ENCODE data around the gene TOX2.

The TOX2 gene

GRCh38 chr20:43915211-43916072 lies 790 bp downstream of the TOX2 start:
- peak; percentile 20 for DNase-seq (ENCODE audit: low read depth, low spot score)

- no peak for DNase-seq (ENCODE audit: low read depth, low spot score)
Observed at GRCh38 chr20:43916073-43916880, 1.6 kb downstream of the TOX2 start.

GRCh38 chr20:43916881-43917371 lies 2.3 kb downstream of the TOX2 start:
- no peak for DNase-seq (ENCODE audit: low read depth, low spot score)

- no peak for DNase-seq (ENCODE audit: low read depth, low spot score)
Observed at GRCh38 chr20:43917380-43917779, 2.7 kb downstream of the TOX2 start.

- no peak for DNase-seq (ENCODE audit: low read depth, low spot score)
Observed at GRCh38 chr20:43919686-43920403, 5.2 kb downstream of the TOX2 start.

DNA sequence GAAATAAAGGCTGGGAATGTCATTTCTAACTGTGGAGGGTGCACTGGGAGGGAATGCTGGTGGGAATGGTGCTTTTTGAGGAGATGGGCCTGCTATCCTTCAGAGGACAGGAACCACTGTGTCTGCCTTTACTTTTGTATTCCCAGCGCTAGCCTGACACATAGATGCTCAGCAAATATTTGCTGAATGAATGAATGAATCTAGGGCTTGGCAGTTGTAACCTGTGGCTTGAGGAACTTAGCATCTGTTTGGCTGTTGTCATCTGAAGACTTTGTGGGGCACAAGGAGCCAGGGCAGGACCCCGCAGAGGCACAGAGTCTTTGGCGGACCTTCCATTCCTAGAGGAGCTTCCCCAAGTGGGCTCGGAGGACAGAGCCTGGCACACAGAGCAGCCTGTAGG lies 6.1 kb downstream of the TOX2 start:
- DNase-seq (ENCODE audit: low read depth, low spot score): no peak

- no peak for DNase-seq (ENCODE audit: low read depth, low spot score)
Observed at GRCh38 chr20:43921227-43921780, 6.7 kb downstream of the TOX2 start.

GRCh38 chr20:43922614-43923013 lies 8.0 kb downstream of the TOX2 start:
- no peak for DNase-seq (ENCODE audit: low read depth, low spot score)

- no peak for DNase-seq (ENCODE audit: low read depth, low spot score)
Observed at GRCh38 chr20:43923322-43923721, 8.7 kb downstream of the TOX2 start.

GRCh38 chr20:43923917-43924316 lies 9.3 kb downstream of the TOX2 start:
- no peak for DNase-seq (ENCODE audit: low read depth, low spot score)

DNA sequence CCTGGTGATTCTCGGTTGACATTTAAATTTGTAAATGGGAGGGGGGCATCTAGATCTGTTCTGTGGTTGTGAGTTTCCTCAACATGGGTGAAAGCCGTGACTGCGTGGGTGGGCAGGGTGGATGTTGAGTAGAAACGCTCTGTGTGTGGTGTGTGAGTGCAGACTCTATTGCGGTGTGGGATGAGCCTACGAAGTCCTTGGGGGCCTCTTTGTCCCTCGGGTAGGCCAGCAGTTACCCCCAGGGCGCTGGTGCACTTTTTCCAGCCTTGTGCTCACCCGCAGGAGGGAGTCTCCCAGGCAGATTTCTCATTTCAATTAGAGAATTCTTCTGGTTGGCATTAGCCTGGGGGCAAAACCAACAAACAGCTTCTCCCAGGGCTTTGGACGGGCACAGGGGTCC lies 10.6 kb downstream of the TOX2 start:
- DNase-seq (ENCODE audit: low read depth, low spot score): peak; percentile 30

DNA sequence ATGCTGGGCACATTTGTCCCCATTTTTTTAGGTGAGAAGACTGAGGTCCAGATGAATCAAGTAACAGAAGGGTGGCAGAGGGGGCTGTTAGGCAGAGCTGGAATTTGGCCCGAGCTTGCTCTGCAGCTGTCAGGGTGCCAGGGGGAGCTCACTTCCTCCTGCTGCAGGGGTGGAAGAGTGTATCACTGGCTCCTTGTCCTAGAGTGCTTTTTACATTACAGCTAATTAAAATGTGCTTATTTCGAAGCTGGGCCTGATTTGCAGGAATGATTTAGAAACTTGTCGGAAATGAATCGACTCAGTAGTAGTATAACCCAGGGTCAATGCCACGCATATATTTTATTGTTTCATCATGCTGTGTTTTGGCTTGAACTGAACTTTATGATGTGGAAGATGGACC lies 11.1 kb downstream of the TOX2 start:
- DNase-seq (ENCODE audit: low read depth, low spot score): no peak

DNA sequence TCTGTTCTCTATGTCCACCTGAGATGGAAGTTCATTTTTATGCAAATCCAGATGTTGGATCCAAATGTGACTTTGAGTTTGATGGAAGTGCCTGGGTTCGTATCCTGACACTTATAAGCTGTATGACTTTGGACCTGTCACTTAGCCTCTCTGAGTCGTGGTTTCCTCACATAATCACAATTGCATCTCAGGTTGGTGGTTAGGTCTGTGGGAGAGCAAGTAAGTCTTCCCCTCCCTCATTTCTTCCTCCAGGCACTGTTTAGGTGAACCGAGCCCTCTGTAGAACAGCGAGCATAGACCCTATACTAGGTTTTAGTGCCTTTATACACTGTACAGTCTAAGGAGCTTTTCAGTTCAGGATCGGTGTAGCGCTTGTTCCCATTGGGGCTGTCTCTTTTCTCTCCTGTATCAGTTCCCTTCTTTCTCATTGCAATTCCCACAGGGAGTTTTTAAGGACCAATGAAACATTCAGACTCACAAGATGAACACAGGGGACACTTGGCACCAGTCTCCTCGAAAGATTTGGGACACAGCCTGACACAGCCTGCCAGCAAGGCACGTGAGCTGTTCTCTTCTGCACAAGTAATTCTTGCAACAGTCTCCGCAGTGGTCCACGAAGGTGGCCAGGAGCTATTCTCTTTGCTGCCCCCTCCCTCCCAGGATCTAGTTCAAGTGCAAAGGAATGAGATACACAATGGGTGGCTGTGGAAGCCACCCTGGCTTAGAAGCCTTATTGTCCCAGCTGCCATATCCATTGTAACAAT lies 11.8 kb downstream of the TOX2 start:
- no peak for DNase-seq (ENCODE audit: low read depth, low spot score)

DNA sequence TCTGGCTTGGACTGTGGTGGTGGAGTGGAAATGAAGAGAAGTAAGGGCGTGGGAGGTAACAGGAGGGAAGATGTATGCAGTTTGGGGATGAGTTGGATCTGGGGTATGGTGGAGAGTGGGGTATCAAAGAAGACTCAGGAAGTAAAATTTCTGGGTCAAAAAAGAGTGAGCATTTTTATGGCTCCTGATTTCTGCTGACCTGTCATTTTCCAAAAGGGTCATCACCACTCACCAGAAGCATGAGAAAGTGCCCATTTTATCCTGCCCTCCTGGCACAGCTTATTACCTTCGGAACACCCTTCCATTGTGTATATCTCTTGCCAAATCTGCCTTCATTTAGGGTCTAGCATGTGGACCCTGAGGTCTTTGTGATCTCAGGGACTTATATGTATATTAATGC lies 17.3 kb downstream of the TOX2 start:
- DNase-seq (ENCODE audit: low read depth, low spot score): no peak

DNA sequence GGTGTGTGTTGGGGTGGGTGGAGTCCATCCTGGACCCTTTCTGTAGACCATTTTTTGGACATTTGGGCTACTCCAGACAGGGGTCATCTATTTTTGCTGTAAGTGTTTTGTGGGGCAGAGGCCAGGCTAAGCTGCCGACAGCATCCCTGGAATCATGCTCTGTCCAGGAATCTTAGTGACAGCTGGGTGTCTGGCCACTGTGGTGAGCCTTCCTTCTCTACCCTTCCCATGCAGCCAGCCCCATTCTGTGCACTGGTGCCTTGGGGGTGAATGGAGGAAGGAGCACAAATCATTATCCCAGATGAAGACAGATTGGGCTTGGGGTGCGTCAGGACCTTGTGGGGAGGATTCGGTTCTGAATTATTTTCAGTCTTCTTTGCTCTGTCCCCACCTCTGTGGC lies 20.2 kb downstream of the TOX2 start:
- DNase-seq (ENCODE audit: low read depth, low spot score): no peak

- DNase-seq (ENCODE audit: low read depth, low spot score): no peak
Observed at GRCh38 chr20:43936104-43936770, 21.6 kb downstream of the TOX2 start.

DNA sequence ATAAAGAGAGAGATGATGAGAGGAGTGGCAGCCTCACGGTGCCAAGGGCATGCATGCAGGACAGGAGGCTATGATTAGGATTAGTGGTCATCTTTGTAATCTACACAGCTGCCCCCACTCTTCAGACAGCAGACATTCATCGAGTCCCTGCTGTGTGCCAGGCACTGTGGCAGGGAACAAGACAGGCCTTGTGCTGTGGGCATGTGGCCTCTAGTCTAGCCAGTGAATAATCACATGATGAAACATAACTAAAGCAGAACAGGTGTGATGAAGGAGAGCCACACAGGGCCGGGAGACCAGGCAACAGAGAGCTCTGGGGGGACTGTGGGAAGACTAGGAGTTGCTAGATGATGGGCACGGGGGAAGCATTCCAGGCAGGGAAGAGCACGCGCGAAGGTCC lies 22.2 kb downstream of the TOX2 start:
- no peak for DNase-seq (ENCODE audit: low read depth, low spot score)

- DNase-seq (ENCODE audit: low read depth, low spot score): no peak
Observed at GRCh38 chr20:43937591-43937990, 22.9 kb downstream of the TOX2 start.

- no peak for DNase-seq (ENCODE audit: low read depth, low spot score)
Observed at GRCh38 chr20:43938017-43938655, 23.5 kb downstream of the TOX2 start.

Data from activated CD4-positive, CD25-positive, alpha-beta regulatory T cell treated with anti-CD3 and anti-CD28 coated beads, Interleukin-2, amount 50 U/mL, for 16 hours (primary cell).